ENCODE results near the gene ORC6.

DNA sequence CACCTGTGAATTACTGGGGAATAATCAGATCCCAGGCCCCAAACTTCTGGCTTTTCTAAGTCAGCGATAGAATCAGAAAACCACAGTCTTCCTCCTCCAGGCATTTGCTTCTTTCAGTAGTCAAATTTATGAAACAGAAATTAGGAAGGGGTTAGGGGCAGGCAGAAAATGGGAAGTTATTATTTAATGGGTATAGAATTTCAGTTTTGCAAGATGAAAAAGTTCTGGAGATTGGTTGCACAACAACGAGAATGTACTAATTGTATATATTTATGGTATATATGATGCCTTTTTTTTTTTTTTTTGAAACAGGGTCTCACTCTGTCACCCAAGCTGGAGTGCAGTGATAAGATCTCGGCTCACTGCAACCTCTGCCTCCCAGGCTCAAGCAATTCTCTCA is 23.5 kb downstream of the ORC6 start:
- TF ChIP-seq, protein P1, sequence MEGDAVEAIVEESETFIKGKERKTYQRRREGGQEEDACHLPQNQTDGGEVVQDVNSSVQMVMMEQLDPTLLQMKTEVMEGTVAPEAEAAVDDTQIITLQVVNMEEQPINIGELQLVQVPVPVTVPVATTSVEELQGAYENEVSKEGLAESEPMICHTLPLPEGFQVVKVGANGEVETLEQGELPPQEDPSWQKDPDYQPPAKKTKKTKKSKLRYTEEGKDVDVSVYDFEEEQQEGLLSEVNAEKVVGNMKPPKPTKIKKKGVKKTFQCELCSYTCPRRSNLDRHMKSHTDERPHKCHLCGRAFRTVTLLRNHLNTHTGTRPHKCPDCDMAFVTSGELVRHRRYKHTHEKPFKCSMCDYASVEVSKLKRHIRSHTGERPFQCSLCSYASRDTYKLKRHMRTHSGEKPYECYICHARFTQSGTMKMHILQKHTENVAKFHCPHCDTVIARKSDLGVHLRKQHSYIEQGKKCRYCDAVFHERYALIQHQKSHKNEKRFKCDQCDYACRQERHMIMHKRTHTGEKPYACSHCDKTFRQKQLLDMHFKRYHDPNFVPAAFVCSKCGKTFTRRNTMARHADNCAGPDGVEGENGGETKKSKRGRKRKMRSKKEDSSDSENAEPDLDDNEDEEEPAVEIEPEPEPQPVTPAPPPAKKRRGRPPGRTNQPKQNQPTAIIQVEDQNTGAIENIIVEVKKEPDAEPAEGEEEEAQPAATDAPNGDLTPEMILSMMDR (IDR thresholded peaks at IDR 0.05): no peak
- no peak for TF ChIP-seq POLR2A (IDR thresholded peaks at IDR 0.05)
